Keratinocyte (primary cell): ENCODE data around the gene MID1. TPM values are rescaled to one million over a fixed set of nuclear protein-coding genes. Genes with fewer than 3 reads are reported as not detected.

Experiments
- DNase-seq: peaks from one replicate; pipeline ENCODE4 v3.0.0-alpha.2; 2011; ENCODE audit warnings: low read depth, missing footprints, low spot score
- FAIRE-seq: peaks from 2 replicates; lab custom pipeline; 2011; peaks lifted over from hg19 to GRCh38; lab: Jason Lieb, UNC
- H2AFZ ChIP-seq: 2 replicates; pipeline ENCODE4 v1.6.0; 2012; ENCODE audit warnings: low read length, control low read depth, inconsistent platforms; ENCODE audit not compliant: control insufficient read depth
- H3K27ac ChIP-seq: 2 replicates; pipeline ENCODE4 v1.5.1; 2011; ENCODE audit warnings: low read length; ENCODE audit not compliant: control insufficient read depth, insufficient read depth
- H3K27me3 ChIP-seq: 3 replicates; pipeline ENCODE4 v1.6.0; 2011; ENCODE audit warnings: low read length; ENCODE audit not compliant: control insufficient read depth, insufficient read depth; ENCODE audit errors: extremely low read depth
- H3K36me3 ChIP-seq, 2 experiments: 2 replicates in 1 of 2; 3 replicates in 1 of 2; pipeline ENCODE4 v1.5.1; 2011; ENCODE audit warnings: low read length in 2 of 2, mild to moderate bottlenecking in 1 of 2; ENCODE audit not compliant: control insufficient read depth in 2 of 2, insufficient read depth in 2 of 2; ENCODE audit errors: extremely low read depth in 1 of 2
- H3K4me1 ChIP-seq: 3 replicates; pipeline ENCODE4 v1.5.1; 2011; ENCODE audit warnings: low read length; ENCODE audit not compliant: control insufficient read depth, insufficient read depth; ENCODE audit errors: extremely low read depth
- H3K4me2 ChIP-seq: 3 replicates; pipeline ENCODE4 v1.6.0; 2011; ENCODE audit warnings: low read depth, low read length; ENCODE audit not compliant: control insufficient read depth, insufficient read depth; ENCODE audit errors: extremely low read depth
- H3K4me3 ChIP-seq, 3 experiments: fragments of 200-600 bp in 1 of 3; sonication (generic) in 1 of 3; 2 replicates in 2 of 3; 3 replicates in 1 of 3; pipeline ENCODE4 v1.5.1; 2011 to 2016; ENCODE audit warnings: low read length in 3 of 3, mild to moderate bottlenecking in 3 of 3, control low read depth in 2 of 3, inconsistent platforms in 1 of 3, low read depth in 1 of 3, mixed read lengths in 1 of 3, mixed run types in 1 of 3, moderate library complexity in 1 of 3; ENCODE audit not compliant: control insufficient read depth in 2 of 3, insufficient read depth in 2 of 3; ENCODE audit errors: extremely low read depth in 1 of 3
- H3K79me2 ChIP-seq: 2 replicates; pipeline ENCODE4 v1.6.0; 2012; ENCODE audit warnings: low read length; ENCODE audit not compliant: control insufficient read depth, insufficient read depth
- H3K9ac ChIP-seq: 3 replicates; pipeline ENCODE4 v1.6.0; 2011; ENCODE audit warnings: low read length; ENCODE audit not compliant: control insufficient read depth, insufficient read depth; ENCODE audit errors: extremely low read depth
- H3K9me1 ChIP-seq: 3 replicates; pipeline ENCODE4 v1.6.0; 2011; ENCODE audit warnings: low read length; ENCODE audit not compliant: control insufficient read depth, insufficient read depth; ENCODE audit errors: extremely low read depth
- H3K9me3 ChIP-seq: 2 replicates; pipeline ENCODE4 v1.5.1; 2012; ENCODE audit warnings: low read depth, low read length; ENCODE audit not compliant: control insufficient read depth
- H4K20me1 ChIP-seq: 3 replicates; pipeline ENCODE4 v1.6.0; 2011; ENCODE audit warnings: low read length; ENCODE audit not compliant: control insufficient read depth, insufficient read depth; ENCODE audit errors: extremely low read depth
- CTCF ChIP-seq, 3 experiments: IDR thresholded peaks in 1 of 3; conservative IDR thresholded peaks in 1 of 3; optimal IDR thresholded peaks in 1 of 3; 2 replicates in 2 of 3; 3 replicates in 1 of 3; pipeline versions ENCODE3 to v1.5.1; 2011; ENCODE audit warnings: low read length in 3 of 3, mild to moderate bottlenecking in 3 of 3, moderate library complexity in 2 of 3, control low read depth in 1 of 3, inconsistent platforms in 1 of 3; ENCODE audit not compliant: insufficient read depth in 2 of 3; ENCODE audit errors: extremely low read depth in 1 of 3
- EZH2 ChIP-seq: IDR thresholded peaks from one replicate; pipeline ENCODE4 v1.6.1; 2012; ENCODE audit warnings: inconsistent platforms, mild to moderate bottlenecking, low read length, moderate library complexity
- dilution Hi-C: fragments of 300-500 bp; cut with MboI; formaldehyde crosslinking; loops from one replicate; pipeline ENCODE4 v1.7.0; 2020; ENCODE audit warnings: low sequenced_read_pairs; ENCODE audit not compliant: extremely low pct_ligation_motif_present
- polyA plus RNA-seq, 5 experiments: library from polyadenylated mRNA; depleted of rRNA in 3 of 5; stranded (reverse) in 3 of 5; stranded (forward) in 1 of 5; unstranded in 1 of 5; fragments of >200 nt; gene quantifications; 1 replicate in 1 of 5; 2 replicates in 3 of 5; 3 replicates in 1 of 5; pipeline versions ENCODE4 v1.2.1 to v1.2.3, GENCODE V29; 2011 to 2012; ENCODE audit warnings: missing spikeins in 2 of 5, low read depth in 1 of 5, low replicate concordance in 1 of 5

MID1 gene
- polyA plus RNA-seq, 1 donor (not counting 4 experiments of a cell fraction or from before 2014, with no cell fraction given): 9.2 TPM

- peaks cover 0 to 2% of the 10 kb centered on the region in 2 experiments for H3K36me3 ChIP-seq
- H3K4me1 ChIP-seq: no peaks in the 10 kb centered on the region
- no peak for FAIRE-seq
- H3K27me3 ChIP-seq: no peaks in the 10 kb centered on the region
- no peak overlapping the region for H3K27ac ChIP-seq
- H3K9me3 ChIP-seq: no peaks in the 10 kb centered on the region
- no peaks in the 10 kb centered on the region for H4K20me1 ChIP-seq
- no peak for TF ChIP-seq EZH2
- TF ChIP-seq CTCF (optimal IDR thresholded peaks at IDR 0.05 in 1 of 3, IDR thresholded peaks at IDR 0.05 in 1 of 3, conservative IDR thresholded peaks at IDR 0.05 in 1 of 3; ENCODE audit: extremely low read depth in 1 of 3, insufficient read depth in 2 of 3, low read length in 3 of 3): no peak
- H3K4me3 ChIP-seq: no peak overlapping the region
- no peak overlapping the region for H3K9ac ChIP-seq
- H3K79me2 ChIP-seq: no peaks in the 10 kb centered on the region
- H3K4me2 ChIP-seq: no peak overlapping the region
- dilution Hi-C loops: no loop called here
- no peaks in the 10 kb centered on the region for H3K9me1 ChIP-seq
- DNase-seq: no peak
- no peak overlapping the region for H2AFZ ChIP-seq
These were observed 145.3 kb downstream of the MID1 start for GRCh38 chrX:10474913-10475568.

GRCh38 chrX:10474510-10474909 is 145.9 kb downstream of the MID1 start:
- Histone ChIP-seq H2AFZ (no peak overlapping the region), H3K27ac (no peak overlapping the region), H3K4me2 (no peak overlapping the region), H3K4me3 (no peak overlapping the region), H3K9ac (no peak overlapping the region), H3K79me2 (no peaks in the 10 kb centered on the region), H3K4me1 (no peaks in the 10 kb centered on the region), H3K36me3 (peaks cover 0 to 4% of the 10 kb centered on the region in 2 experiments), H4K20me1 (no peaks in the 10 kb centered on the region), H3K9me3 (no peaks in the 10 kb centered on the region), H3K9me1 (no peaks in the 10 kb centered on the region), H3K27me3 (no peaks in the 10 kb centered on the region)
- dilution Hi-C loops: no loop called here
- DNase-seq (no peak), FAIRE-seq (no peak)
- no peak for TF ChIP-seq CTCF (optimal IDR thresholded peaks at IDR 0.05 in 1 of 3, IDR thresholded peaks at IDR 0.05 in 1 of 3, conservative IDR thresholded peaks at IDR 0.05 in 1 of 3; ENCODE audit: extremely low read depth in 1 of 3, insufficient read depth in 2 of 3, low read length in 3 of 3)
- no peak for TF ChIP-seq EZH2
